ENCODE measurements around the gene PRR16.
"Not testable (repeated sequence)": the region's sequence is repeated elsewhere in the genome, so short reads cannot be mapped to it uniquely, and the experiment has no call there.

Gene PRR16

GRCh38 chr5:120697147-120697546 lies 233.0 kb downstream of the PRR16 start:
- no peak overlapping the region for H3K27ac ChIP-seq (ENCODE audit: low read depth, low read length)

DNA sequence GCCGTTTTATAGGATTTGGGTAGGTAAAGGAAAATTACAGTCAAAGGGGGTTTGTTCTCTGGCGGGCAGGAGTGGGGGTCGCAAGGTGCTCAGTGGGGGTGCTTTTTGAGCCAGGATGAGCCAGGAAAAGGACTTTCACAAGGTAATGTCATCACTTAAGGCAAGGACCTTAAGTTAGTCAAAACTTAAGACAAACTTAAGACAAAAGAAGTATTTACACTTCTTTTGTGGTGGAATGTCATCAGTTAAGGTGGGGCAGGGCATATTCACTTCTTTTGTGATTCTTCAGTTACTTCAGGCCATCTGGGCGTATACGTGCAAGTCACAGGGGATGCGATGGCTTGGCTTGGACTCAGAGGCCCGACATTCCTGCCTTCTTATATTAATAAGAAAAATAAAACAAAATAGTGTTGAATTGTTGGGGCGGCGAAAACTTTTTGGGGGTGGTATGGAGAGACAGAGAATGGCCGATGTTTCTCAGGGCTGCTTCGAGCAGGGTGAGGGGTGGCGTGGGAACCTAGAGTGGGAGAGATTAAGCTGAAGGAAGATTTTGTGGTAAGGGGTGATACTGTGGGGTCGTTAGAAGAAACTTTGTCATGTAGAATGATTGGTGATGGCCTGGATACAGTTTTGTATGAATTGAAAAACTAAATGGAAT lies 233.7 kb downstream of the PRR16 start:
- H3K27ac ChIP-seq (ENCODE audit: low read depth, low read length); H3K4me3 ChIP-seq (ENCODE audit: low read depth in 1 of 5, low read length in 5 of 5); H3K4me1 ChIP-seq (ENCODE audit: control insufficient read depth in 5 of 5, insufficient read depth in 5 of 5, low read length in 5 of 5); H3K36me3 ChIP-seq (ENCODE audit: control insufficient read depth in 5 of 5, insufficient read depth in 5 of 5, low read length in 5 of 5); H3K9me3 ChIP-seq (ENCODE audit: control insufficient read depth in 5 of 5, low read length in 5 of 5); H3K9ac ChIP-seq (ENCODE audit: low read length in 5 of 5); H3K27me3 ChIP-seq (ENCODE audit: control insufficient read depth in 5 of 5, insufficient read depth in 4 of 5, low read length in 5 of 5): not testable (repeated sequence)

More at GRCh38 chr5:120697147-120697546, 233.0 kb downstream of the PRR16 start:
- H3K4me3 ChIP-seq (ENCODE audit: low read depth in 1 of 5, low read length in 5 of 5) = no peak overlapping the region
- no peak overlapping the region for H3K9ac ChIP-seq (ENCODE audit: low read length in 5 of 5)
- H3K4me1 ChIP-seq (ENCODE audit: control insufficient read depth in 5 of 5, insufficient read depth in 5 of 5, low read length in 5 of 5) = no peaks in the 10 kb centered on the region
- H3K36me3 ChIP-seq (ENCODE audit: control insufficient read depth in 5 of 5, insufficient read depth in 5 of 5, low read length in 5 of 5) = no peaks in the 10 kb centered on the region
- H3K27me3 ChIP-seq (ENCODE audit: control insufficient read depth in 5 of 5, insufficient read depth in 4 of 5, low read length in 5 of 5) = no peaks in the 10 kb centered on the region
- no peaks in the 10 kb centered on the region for H3K9me3 ChIP-seq (ENCODE audit: control insufficient read depth in 5 of 5, low read length in 5 of 5)

DNA sequence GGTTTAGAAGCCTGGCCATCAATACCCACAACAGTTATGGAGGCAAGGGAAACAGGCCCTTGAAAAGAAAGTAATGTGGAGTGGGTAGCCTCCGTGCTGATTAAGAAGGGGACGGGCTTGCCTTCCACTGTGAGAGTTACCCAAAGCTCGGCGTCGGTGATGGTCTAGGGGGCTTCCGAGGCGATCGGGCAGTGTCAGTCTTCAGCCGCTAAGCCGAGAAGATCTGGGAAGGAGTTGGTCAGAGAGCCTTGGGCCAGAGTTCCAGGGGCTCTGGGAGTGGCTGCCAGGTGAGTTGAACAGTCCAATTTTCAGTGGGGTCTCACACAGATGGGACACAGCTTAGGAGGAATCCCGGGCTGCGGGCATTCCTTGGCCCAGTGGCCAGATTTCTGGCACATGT lies 236.6 kb downstream of the PRR16 start:
- H3K4me3 ChIP-seq (ENCODE audit: low read depth in 1 of 5, low read length in 5 of 5); H3K36me3 ChIP-seq (ENCODE audit: control insufficient read depth in 5 of 5, insufficient read depth in 5 of 5, low read length in 5 of 5); H3K9me3 ChIP-seq (ENCODE audit: control insufficient read depth in 5 of 5, low read length in 5 of 5); H3K27me3 ChIP-seq (ENCODE audit: control insufficient read depth in 5 of 5, insufficient read depth in 4 of 5, low read length in 5 of 5); H3K4me1 ChIP-seq (ENCODE audit: control insufficient read depth in 5 of 5, insufficient read depth in 5 of 5, low read length in 5 of 5); H3K27ac ChIP-seq (ENCODE audit: low read depth, low read length); H3K9ac ChIP-seq (ENCODE audit: low read length in 5 of 5): not testable (repeated sequence)

DNA sequence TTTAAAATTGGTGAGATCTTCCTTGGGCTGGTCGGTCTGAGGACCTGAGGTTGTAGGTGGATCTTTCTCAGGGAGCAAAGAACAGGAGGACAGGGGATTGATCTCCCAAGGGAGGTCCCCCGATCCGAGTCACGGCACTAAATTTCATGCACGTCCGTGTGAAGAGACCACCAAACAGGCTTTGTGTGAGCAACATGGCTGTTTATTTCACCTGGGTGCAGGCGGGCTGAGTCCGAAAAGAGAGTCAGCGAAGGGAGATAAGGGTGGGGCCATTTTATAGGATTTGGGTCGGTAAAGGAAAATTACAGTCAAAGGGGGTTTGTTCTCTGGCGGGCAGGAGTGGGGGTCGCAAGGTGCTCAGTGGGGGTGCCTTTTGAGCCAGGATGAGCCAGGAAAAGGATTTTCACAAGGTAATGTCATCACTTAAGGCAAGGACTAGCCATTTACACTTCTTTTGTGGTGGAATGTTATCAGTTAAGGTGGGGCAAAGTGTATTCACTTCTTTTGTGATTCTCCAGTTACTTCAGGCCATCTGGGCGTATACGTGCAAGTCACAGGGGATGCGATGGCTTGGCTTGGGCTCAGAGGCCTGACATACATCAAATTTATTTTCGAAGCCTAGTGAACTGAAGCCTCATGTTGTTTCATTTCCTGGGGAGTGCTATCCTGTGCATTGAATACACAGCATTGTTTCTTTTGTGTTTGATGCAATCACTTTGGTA lies 238.9 kb downstream of the PRR16 start:
- not testable (repeated sequence) for H3K4me1 ChIP-seq (ENCODE audit: control insufficient read depth in 5 of 5, insufficient read depth in 5 of 5, low read length in 5 of 5); H3K4me3 ChIP-seq (ENCODE audit: low read depth in 1 of 5, low read length in 5 of 5); H3K9ac ChIP-seq (ENCODE audit: low read length in 5 of 5); H3K27me3 ChIP-seq (ENCODE audit: control insufficient read depth in 5 of 5, insufficient read depth in 4 of 5, low read length in 5 of 5); H3K9me3 ChIP-seq (ENCODE audit: control insufficient read depth in 5 of 5, low read length in 5 of 5); H3K36me3 ChIP-seq (ENCODE audit: control insufficient read depth in 5 of 5, insufficient read depth in 5 of 5, low read length in 5 of 5); H3K27ac ChIP-seq (ENCODE audit: low read depth, low read length)

- H3K4me1 ChIP-seq (ENCODE audit: control insufficient read depth in 5 of 5, insufficient read depth in 5 of 5, low read length in 5 of 5) = no peaks in the 10 kb centered on the region
- H3K27ac ChIP-seq (ENCODE audit: low read depth, low read length) = no peak overlapping the region
- H3K27me3 ChIP-seq (ENCODE audit: control insufficient read depth in 5 of 5, insufficient read depth in 4 of 5, low read length in 5 of 5) = no peaks in the 10 kb centered on the region
- H3K36me3 ChIP-seq (ENCODE audit: control insufficient read depth in 5 of 5, insufficient read depth in 5 of 5, low read length in 5 of 5) = no peaks in the 10 kb centered on the region
- no peaks in the 10 kb centered on the region for H3K9me3 ChIP-seq (ENCODE audit: control insufficient read depth in 5 of 5, low read length in 5 of 5)
- no peak overlapping the region for H3K9ac ChIP-seq (ENCODE audit: low read length in 5 of 5)
- no peak overlapping the region for H3K4me3 ChIP-seq (ENCODE audit: low read depth in 1 of 5, low read length in 5 of 5)
Measured at GRCh38 chr5:120703918-120704587, 240.0 kb downstream of the PRR16 start.

- H3K36me3 ChIP-seq (ENCODE audit: control insufficient read depth in 5 of 5, insufficient read depth in 5 of 5, low read length in 5 of 5) = no peaks in the 10 kb centered on the region
- no peaks in the 10 kb centered on the region for H3K4me1 ChIP-seq (ENCODE audit: control insufficient read depth in 5 of 5, insufficient read depth in 5 of 5, low read length in 5 of 5)
- H3K4me3 ChIP-seq (ENCODE audit: low read depth in 1 of 5, low read length in 5 of 5) = no peak overlapping the region
- H3K9ac ChIP-seq (ENCODE audit: low read length in 5 of 5) = no peak overlapping the region
- H3K27ac ChIP-seq (ENCODE audit: low read depth, low read length) = no peak overlapping the region
- no peaks in the 10 kb centered on the region for H3K9me3 ChIP-seq (ENCODE audit: control insufficient read depth in 5 of 5, low read length in 5 of 5)
- H3K27me3 ChIP-seq (ENCODE audit: control insufficient read depth in 5 of 5, insufficient read depth in 4 of 5, low read length in 5 of 5) = no peaks in the 10 kb centered on the region
Measured at GRCh38 chr5:120706877-120707276, 242.8 kb downstream of the PRR16 start.

- H3K27ac ChIP-seq (ENCODE audit: low read depth, low read length) = no peak overlapping the region
- H3K9ac ChIP-seq (ENCODE audit: low read length in 5 of 5) = no peak overlapping the region
- no peaks in the 10 kb centered on the region for H3K36me3 ChIP-seq (ENCODE audit: control insufficient read depth in 5 of 5, insufficient read depth in 5 of 5, low read length in 5 of 5)
- H3K27me3 ChIP-seq (ENCODE audit: control insufficient read depth in 5 of 5, insufficient read depth in 4 of 5, low read length in 5 of 5) = no peaks in the 10 kb centered on the region
- H3K9me3 ChIP-seq (ENCODE audit: control insufficient read depth in 5 of 5, low read length in 5 of 5) = no peaks in the 10 kb centered on the region
- H3K4me1 ChIP-seq (ENCODE audit: control insufficient read depth in 5 of 5, insufficient read depth in 5 of 5, low read length in 5 of 5) = no peaks in the 10 kb centered on the region
- no peak overlapping the region for H3K4me3 ChIP-seq (ENCODE audit: low read depth in 1 of 5, low read length in 5 of 5)
Measured at GRCh38 chr5:120717381-120717780, 253.3 kb downstream of the PRR16 start.

DNA sequence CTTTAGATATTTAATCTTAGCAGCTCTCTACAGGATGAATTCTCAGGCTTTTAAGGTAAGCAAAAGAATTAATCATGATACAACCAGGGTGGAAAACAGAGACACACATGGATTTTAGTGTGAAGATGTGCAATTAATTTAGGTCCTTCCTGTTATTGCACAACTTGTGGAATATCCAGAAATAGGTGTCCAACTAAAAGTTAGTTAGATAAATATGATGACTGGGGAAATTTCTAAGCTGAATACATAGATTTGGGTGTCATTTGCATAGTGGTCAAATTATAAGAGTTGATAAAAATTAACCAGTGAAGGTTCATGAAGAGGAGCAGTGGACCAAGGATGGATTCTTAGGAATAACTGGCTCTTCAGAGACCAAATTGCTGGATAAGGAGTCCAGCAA lies 266.1 kb downstream of the PRR16 start:
- Histone ChIP-seq H3K4me1 (ENCODE audit: control insufficient read depth in 5 of 5, insufficient read depth in 5 of 5, low read length in 5 of 5) (no peaks in the 10 kb centered on the region), H3K27me3 (ENCODE audit: control insufficient read depth in 5 of 5, insufficient read depth in 4 of 5, low read length in 5 of 5) (no peaks in the 10 kb centered on the region), H3K27ac (ENCODE audit: low read depth, low read length) (no peak overlapping the region), H3K4me3 (ENCODE audit: low read depth in 1 of 5, low read length in 5 of 5) (no peak overlapping the region), H3K9me3 (ENCODE audit: control insufficient read depth in 5 of 5, low read length in 5 of 5) (no peaks in the 10 kb centered on the region), H3K9ac (ENCODE audit: low read length in 5 of 5) (no peak overlapping the region), H3K36me3 (ENCODE audit: control insufficient read depth in 5 of 5, insufficient read depth in 5 of 5, low read length in 5 of 5) (no peaks in the 10 kb centered on the region)

DNA sequence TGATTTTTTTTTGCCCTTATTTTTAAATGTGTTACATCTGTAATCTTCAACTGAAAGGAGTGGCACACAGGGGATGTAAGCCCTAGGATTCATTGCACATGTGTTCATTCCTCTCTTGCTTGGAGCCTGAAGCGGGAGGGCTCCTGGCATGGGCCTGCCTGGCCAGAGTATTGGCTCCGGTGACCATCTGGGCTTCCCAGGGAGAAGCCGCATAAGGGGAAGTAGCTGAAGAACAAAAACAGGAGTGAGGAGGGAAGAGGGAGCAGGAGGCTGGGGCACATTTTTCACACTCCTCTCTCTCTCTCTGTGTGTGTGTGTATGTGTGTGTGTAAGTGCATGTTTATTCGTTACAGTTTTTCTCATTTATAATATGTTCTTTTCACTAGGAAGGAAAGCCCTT lies 269.9 kb downstream of the PRR16 start:
- H3K4me1 ChIP-seq (ENCODE audit: control insufficient read depth in 5 of 5, insufficient read depth in 5 of 5, low read length in 5 of 5) = no peaks in the 10 kb centered on the region
- no peak overlapping the region for H3K9ac ChIP-seq (ENCODE audit: low read length in 5 of 5)
- no peaks in the 10 kb centered on the region for H3K27me3 ChIP-seq (ENCODE audit: control insufficient read depth in 5 of 5, insufficient read depth in 4 of 5, low read length in 5 of 5)
- no peaks in the 10 kb centered on the region for H3K36me3 ChIP-seq (ENCODE audit: control insufficient read depth in 5 of 5, insufficient read depth in 5 of 5, low read length in 5 of 5)
- no peak overlapping the region for H3K4me3 ChIP-seq (ENCODE audit: low read depth in 1 of 5, low read length in 5 of 5)
- H3K27ac ChIP-seq (ENCODE audit: low read depth, low read length) = no peak overlapping the region
- no peaks in the 10 kb centered on the region for H3K9me3 ChIP-seq (ENCODE audit: control insufficient read depth in 5 of 5, low read length in 5 of 5)

GRCh38 chr5:120735076-120735475 lies 271.0 kb downstream of the PRR16 start:
- Histone ChIP-seq H3K27me3 (ENCODE audit: control insufficient read depth in 5 of 5, insufficient read depth in 4 of 5, low read length in 5 of 5) (no peaks in the 10 kb centered on the region), H3K4me3 (ENCODE audit: low read depth in 1 of 5, low read length in 5 of 5) (no peak overlapping the region), H3K36me3 (ENCODE audit: control insufficient read depth in 5 of 5, insufficient read depth in 5 of 5, low read length in 5 of 5) (no peaks in the 10 kb centered on the region), H3K9me3 (ENCODE audit: control insufficient read depth in 5 of 5, low read length in 5 of 5) (no peaks in the 10 kb centered on the region), H3K9ac (ENCODE audit: low read length in 5 of 5) (no peak overlapping the region), H3K4me1 (ENCODE audit: control insufficient read depth in 5 of 5, insufficient read depth in 5 of 5, low read length in 5 of 5) (no peaks in the 10 kb centered on the region), H3K27ac (ENCODE audit: low read depth, low read length) (no peak overlapping the region)
